ENCODE measurements around the gene GRN.
A peak's percentile ranks its signal among the peaks of the same experiment; 100 is the strongest.

GRN gene

DNA sequence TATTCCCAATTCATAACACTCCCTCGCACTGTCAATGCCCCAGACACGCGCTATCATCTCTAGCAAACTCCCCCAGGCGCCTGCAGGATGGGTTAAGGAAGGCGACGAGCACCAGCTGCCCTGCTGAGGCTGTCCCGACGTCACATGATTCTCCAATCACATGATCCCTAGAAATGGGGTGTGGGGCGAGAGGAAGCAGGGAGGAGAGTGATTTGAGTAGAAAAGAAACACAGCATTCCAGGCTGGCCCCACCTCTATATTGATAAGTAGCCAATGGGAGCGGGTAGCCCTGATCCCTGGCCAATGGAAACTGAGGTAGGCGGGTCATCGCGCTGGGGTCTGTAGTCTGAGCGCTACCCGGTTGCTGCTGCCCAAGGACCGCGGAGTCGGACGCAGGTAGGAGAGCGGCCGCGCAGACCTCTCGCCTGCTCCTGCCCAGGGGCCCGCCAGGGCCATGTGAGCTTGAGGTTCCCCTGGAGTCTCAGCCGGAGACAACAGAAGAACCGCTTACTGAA is at the start of gene GRN:
Gene GRN (plus strand): TSS at position 364 of the 515 bp plus-strand sequence. CDS start 3,863 bp downstream, outside the sequence.
- peak; percentile 98 for DNase-seq

GRCh38 chr17:44297975-44298374 is 47.1 kb upstream of the GRN start:
- DNase-seq = no peak

- no peak for DNase-seq
Measured at GRCh38 chr17:44304651-44305050, 40.5 kb upstream of the GRN start.

DNA sequence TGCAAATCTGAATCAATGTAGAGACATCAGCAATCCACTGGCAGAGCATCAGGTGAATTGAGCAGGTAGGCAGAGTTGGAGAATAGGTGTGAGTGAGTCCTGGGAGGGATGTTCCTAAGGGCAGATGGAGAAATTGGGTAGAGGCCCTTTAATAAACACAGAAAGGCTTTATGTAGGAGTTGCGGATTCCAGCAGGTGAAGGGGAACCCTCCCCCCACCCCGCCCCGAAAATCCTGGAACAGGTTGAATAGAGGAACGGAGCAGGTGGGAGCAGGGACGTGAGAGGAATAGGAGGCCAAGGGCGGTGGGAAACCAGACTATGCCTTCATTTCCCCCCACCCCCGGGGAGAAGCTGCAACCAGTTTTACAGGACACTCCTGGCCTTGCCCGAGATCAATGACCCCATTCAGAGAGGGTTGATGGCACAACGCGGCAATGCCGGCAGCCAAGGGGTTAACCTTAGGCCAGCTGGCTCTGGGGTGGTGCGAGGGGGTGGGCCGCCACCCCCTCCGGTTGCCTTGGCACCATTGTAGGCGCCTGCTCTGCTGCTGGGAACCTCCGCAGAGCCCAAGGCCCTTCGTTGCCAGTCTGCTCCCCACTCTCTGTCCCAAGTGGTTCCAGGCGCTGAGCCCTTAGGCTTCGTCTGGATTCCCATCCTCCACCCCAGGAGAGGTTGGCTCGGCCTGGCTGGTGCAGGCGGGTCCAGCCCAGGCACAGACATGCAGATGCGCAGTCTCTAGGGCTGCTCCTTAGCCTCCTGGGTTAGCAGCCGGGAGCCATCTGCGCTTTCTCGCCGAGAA is 37.5 kb upstream of the GRN start:
- DNase-seq = peak; percentile 34

- DNase-seq = peak; percentile 90
Measured at GRCh38 chr17:44308320-44308818, 36.7 kb upstream of the GRN start, which contains the start of gene RUNDC3A. Gene RUNDC3A, plus strand, starts transcription at chr17:44308601. Its CDS starts 232 bp downstream, at chr17:44308833.

- DNase-seq = no peak
Measured at GRCh38 chr17:44308865-44309264, 36.2 kb upstream of the GRN start.

DNA sequence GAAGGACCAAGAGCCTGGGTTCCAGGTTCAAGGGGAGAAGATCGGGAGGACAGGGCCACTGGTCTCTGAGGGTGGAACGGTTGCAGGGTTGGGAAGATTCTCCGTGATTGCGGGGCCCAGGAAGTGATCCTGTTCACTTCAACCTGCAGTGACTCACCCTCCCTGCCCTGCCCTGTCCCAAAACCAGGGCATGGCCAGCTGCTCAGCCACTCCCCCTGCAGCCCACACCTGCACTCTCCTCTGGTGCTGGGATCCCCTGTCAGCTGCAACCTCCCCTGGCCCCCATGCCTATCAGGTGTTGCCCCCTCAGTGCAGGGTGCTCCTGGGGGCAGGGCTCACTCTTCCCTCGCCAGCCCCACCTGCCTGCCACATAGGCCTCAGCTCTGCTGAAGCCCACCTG is 35.6 kb upstream of the GRN start:
- DNase-seq = no peak

DNA sequence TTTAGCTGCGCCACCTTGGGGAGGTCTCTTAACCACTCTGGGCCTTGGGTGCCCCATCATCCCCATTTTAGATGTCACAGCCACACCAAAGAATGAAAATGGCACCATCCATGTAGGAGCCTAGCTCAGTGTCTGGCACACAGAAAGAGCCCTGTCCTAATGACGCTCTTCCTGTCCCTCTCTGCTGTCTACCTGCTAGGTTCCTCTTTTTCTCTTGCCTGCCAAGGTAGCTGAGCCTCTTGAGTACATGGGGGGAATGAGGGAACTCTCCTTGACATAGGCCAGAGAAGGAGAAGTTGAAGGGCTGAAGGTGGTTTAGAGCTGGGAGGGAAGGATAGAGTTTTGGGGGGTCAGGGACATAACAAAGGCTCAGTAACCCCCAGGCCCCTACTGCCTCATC is 34.9 kb upstream of the GRN start:
- DNase-seq = no peak

DNA sequence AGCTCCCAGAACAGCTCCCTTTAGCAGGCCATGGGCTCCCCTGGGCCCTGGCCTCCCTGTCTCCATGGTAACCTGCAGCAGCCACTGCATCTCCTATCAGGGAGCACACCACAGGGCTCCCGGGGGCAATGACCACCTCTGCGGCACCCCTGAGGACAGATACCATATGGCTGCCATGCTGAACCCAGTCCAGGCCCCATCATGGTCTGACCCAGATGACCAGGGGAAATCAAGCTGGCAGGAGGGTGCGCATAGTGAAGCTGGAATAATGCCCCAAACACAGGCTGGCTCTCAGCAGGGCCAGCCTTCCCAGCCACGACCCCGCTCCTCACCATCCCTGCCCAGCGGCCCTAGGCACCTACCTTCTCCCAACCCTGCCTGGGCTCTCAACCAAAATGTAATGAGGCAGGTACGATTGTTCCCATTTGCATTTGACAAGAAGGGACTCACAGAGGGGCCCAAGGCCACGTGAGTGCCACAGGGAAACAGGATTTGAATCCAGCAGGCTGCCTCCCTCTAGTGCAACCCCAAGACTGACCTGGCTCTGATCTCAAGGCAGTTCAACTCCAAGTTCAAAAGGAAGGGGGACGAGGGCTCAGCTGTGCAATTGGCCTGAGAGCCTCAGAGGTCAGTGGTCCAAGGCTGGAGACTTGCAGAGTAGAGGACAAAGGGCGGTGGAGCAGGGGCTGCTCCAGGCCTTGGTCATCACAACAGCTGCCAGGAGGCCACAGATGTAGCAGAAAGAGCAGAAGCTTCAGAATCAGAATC is 34.3 kb upstream of the GRN start:
- DNase-seq = no peak

DNA sequence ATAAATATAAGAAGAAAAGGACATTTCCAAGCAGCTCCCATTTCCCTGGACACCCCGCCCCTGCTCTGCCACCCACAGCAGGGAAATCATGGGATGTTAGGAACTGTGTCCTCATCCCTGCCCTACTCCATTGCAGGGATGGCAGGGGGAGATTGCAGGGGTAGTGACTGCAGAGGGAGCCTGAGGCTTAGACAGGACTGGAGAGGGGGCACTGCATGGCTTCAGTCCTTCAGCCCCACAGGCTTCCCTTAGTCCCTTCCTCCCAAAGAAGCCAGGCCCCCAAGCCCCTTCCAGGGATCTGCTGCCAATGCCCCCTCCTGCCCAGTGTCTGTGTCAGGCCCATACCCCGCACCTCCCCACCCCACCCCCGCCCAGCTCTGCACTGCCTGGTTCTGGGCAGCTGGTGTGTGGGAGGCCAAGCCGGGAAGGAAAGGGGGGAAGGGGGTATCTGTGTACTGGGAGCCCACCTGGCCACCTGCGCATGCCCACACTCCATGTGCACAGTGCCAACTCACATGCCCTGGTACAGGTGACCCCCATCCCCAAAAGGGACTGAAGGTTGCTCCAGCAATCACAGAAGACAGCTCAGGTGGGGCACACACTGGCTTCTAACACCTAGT is 33.4 kb upstream of the GRN start:
- no peak for DNase-seq

GRCh38 chr17:44312396-44313104 is 32.6 kb upstream of the GRN start:
- DNase-seq = no peak

DNA sequence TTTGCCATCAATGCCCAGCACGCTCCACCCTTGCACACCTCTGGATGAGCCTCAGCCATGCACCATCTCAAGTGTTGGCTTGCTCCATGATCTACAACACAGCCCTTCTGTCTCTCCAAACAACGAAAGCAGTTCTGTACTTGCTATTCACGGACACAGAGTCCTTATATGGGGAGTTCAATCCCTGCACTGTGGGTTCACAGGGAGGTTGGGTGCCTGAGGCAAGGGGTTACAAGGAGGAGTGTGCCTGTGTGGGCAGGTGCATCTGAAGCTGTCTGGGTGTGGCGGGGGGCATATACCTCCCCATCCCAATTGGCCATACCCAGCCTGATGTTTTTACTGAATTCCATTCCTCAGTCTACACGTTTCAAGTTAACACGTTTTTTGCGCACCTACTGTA is 31.1 kb upstream of the GRN start:
- DNase-seq = no peak

- no peak for DNase-seq
Measured at GRCh38 chr17:44314524-44314868, 30.6 kb upstream of the GRN start.

DNA sequence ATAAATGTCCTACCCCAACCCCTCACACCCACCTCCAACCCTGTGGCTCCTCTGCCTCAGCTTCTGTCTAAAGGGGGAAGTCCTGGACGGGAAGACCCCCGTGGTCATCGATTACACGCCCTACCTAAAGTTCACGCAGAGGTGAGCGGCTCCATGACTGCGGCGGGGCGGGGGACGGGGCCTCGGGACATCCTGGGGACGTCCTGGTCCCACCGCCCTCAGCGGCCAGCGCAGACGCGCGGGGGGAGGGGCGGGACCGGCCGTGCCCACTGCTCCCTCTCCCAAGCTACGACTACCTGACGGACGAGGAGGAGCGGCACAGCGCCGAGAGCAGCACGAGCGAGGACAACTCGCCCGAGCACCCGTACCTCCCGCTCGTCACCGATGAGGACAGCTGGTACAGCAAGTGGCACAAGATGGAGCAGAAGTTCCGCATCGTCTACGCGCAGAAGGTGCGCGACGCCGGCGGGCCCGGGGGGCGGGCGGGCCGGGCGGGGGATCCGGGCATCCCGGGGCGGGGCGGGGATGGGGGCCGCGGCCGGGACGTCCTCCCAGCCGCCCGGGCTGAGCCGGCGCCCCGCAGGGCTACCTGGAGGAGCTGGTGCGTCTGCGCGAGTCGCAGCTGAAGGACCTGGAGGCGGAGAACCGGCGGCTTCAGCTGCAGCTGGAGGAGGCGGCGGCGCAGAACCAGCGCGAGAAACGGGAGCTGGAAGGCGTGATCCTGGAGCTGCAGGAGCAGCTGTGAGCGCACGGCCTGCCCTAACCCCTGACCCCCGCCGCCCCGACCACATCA is 30.0 kb upstream of the GRN start:
- peak; percentile 21 for DNase-seq

- no peak for DNase-seq
Measured at GRCh38 chr17:44315760-44316731, 29.1 kb upstream of the GRN start.

DNA sequence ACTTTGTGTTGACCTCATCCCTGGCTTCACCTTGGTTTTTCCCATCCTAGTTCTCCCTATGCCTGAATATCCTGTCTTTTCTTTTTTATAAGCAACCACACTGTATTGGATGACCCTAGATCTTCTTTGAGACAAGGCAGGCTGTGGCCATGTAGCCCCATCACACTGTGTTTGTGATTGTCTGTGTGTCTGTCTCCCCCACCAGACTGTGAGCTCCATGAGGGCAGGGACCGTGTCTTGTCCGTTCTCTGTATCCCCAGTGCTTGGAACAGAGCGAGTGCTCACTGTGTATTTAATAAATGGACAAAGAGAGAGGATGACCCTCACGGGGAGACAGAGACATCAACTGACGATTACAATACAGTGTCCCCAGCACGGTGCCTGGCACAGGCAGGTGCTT is 27.6 kb upstream of the GRN start:
- no peak for DNase-seq

- DNase-seq = no peak
Measured at GRCh38 chr17:44318077-44318892, 26.8 kb upstream of the GRN start.

GRCh38 chr17:44320066-44320465 is 25.0 kb upstream of the GRN start:
- DNase-seq = no peak

GRCh38 chr17:44321246-44322120 is 23.6 kb upstream of the GRN start:
- no peak for DNase-seq

Data from NCI-H774 (cell line).